Neural crest cell (in vitro differentiated cells): ENCODE measurements around the gene TPX2. TPM values are rescaled to one million over a fixed set of nuclear protein-coding genes. Genes with fewer than 3 reads are reported as not detected.

Source experiments
- DNase-seq: peaks from one replicate; pipeline ENCODE4 v3.0.0; 2021; ENCODE audit warnings: low read depth, mixed read lengths, low spot score
- H3K27ac Mint-ChIP-seq: one replicate; pipeline ENCODE4 v1.8.0; 2021; ENCODE audit warnings: mild to moderate bottlenecking, mixed read lengths; ENCODE audit not compliant: unreplicated experiment
- H3K27me3 Mint-ChIP-seq: 2 replicates; pipeline ENCODE4 v1.8.0; 2021; ENCODE audit warnings: low read depth, mild to moderate bottlenecking, mixed read lengths
- H3K36me3 Mint-ChIP-seq: 2 replicates; pipeline ENCODE4 v1.8.0; 2021; ENCODE audit warnings: low read depth, mild to moderate bottlenecking, mixed read lengths
- H3K4me1 Mint-ChIP-seq: 2 replicates; pipeline ENCODE4 v1.8.0; 2021; ENCODE audit warnings: mixed read lengths
- H3K4me3 Mint-ChIP-seq: one replicate; pipeline ENCODE4 v1.8.0; 2021; ENCODE audit warnings: mild to moderate bottlenecking, mixed read lengths
- H3K9me3 Mint-ChIP-seq: 2 replicates; pipeline ENCODE4 v1.8.0; 2021; ENCODE audit warnings: mixed read lengths
- long read RNA-seq: library from polyadenylated mRNA; unstranded; transcript quantifications from one replicate; pipeline ENCODE4 v2.0.0, GENCODE V29; 2020
- total RNA-seq: library from RNA; stranded (reverse); gene quantifications from 2 replicates; pipeline ENCODE4 v1.2.1, GENCODE V29; 2021
- TF ChIP-seq, protein P1 (sequence below): fragments of 200-600 bp; sonication (generic); conservative IDR thresholded peaks from 2 replicates; pipeline ENCODE4 v1.5.0; 2021; ENCODE audit warnings: antibody characterized with exemption, mild to moderate bottlenecking

The TPX2 gene, protein sequence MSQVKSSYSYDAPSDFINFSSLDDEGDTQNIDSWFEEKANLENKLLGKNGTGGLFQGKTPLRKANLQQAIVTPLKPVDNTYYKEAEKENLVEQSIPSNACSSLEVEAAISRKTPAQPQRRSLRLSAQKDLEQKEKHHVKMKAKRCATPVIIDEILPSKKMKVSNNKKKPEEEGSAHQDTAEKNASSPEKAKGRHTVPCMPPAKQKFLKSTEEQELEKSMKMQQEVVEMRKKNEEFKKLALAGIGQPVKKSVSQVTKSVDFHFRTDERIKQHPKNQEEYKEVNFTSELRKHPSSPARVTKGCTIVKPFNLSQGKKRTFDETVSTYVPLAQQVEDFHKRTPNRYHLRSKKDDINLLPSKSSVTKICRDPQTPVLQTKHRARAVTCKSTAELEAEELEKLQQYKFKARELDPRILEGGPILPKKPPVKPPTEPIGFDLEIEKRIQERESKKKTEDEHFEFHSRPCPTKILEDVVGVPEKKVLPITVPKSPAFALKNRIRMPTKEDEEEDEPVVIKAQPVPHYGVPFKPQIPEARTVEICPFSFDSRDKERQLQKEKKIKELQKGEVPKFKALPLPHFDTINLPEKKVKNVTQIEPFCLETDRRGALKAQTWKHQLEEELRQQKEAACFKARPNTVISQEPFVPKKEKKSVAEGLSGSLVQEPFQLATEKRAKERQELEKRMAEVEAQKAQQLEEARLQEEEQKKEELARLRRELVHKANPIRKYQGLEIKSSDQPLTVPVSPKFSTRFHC
- total RNA-seq: 208 and 210 TPM in 2 replicates
- long read RNA-seq, transcript TPX2-201 (18 exons, 3,497 nt): major isoform, 212 of 616 reads
- long read RNA-seq, partial matches to known transcripts: 323 of 616 reads
- long read RNA-seq, other reads (novel, unspliced or antisense): 80 of 616 reads

DNA sequence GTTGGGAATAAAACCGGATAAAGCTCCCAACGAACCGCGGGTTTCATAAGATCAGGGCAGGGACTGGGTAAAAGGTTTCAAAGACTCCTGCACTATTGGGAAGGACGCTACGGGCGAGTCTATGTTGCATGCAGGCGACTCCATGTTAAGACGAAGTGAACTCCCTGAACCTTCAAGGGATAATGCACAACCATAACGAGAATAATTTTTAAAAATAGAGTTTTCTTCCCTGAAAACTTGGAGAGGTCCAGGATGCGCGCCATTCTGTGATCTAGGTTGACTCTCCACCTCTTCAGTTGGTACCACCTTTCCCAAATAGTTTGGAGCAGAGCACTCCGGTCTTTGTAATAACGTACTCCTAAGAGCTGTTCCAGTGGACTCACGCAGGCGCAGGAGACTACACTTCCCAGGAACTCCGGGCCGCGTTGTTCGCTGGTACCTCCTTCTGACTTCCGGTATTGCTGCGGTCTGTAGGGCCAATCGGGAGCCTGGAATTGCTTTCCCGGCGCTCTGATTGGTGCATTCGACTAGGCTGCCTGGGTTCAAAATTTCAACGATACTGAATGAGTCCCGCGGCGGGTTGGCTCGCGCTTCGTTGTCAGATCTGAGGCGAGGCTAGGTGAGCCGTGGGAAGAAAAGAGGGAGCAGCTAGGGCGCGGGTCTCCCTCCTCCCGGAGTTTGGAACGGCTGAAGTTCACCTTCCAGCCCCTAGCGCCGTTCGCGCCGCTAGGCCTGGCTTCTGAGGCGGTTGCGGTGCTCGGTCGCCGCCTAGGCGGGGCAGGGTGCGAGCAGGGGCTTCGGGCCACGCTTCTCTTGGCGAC, at the start of gene TPX2:
Gene TPX2 (plus strand): TSS at position 562 of the 821 bp plus-strand sequence. CDS start 18,187 bp downstream, outside the sequence.
- TF ChIP-seq, protein P1, sequence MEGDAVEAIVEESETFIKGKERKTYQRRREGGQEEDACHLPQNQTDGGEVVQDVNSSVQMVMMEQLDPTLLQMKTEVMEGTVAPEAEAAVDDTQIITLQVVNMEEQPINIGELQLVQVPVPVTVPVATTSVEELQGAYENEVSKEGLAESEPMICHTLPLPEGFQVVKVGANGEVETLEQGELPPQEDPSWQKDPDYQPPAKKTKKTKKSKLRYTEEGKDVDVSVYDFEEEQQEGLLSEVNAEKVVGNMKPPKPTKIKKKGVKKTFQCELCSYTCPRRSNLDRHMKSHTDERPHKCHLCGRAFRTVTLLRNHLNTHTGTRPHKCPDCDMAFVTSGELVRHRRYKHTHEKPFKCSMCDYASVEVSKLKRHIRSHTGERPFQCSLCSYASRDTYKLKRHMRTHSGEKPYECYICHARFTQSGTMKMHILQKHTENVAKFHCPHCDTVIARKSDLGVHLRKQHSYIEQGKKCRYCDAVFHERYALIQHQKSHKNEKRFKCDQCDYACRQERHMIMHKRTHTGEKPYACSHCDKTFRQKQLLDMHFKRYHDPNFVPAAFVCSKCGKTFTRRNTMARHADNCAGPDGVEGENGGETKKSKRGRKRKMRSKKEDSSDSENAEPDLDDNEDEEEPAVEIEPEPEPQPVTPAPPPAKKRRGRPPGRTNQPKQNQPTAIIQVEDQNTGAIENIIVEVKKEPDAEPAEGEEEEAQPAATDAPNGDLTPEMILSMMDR: peak; percentile 47
- no peaks in the 10 kb centered on the region for H3K36me3 Mint-ChIP-seq
- H3K9me3 Mint-ChIP-seq: no peaks in the 10 kb centered on the region
- no peak within 1 kb of the TSS for H3K27ac Mint-ChIP-seq
- no peaks in the 10 kb centered on the region for H3K27me3 Mint-ChIP-seq
- DNase-seq: peak; percentile 94
- no peak within 1 kb of the TSS for H3K4me3 Mint-ChIP-seq
- peaks cover 4% of the 10 kb centered on the region for H3K4me1 Mint-ChIP-seq

DNA sequence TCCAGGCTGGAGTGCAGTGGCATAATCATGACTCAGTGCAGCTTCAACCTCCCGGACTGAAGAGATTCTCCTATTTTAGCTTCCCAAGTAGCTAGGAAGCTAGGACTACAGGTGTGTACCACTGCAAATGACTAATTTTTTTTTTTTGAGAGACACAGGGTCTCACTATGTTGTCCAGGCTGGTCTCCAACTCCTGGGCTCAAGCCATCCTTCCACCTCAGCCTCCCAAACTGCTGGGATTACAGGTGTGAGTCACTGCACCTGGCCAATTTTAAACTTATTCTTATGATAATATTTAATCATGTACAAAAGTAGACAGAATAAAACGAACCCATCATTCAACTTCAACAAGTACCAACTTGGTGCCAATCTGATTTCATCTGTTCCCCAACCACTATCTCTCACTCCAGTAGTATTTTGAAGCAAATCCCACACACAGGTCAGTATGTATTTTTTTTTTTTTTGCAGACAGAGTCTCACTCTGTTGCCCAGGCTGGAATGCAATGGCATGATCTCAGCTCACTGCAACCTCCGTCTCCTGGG, 48.9 kb upstream of the TPX2 start:
- H3K9me3 Mint-ChIP-seq: no peaks in the 10 kb centered on the region
- TF ChIP-seq, protein P1: no peak
- peak overlapping the region; percentile 10 for H3K27ac Mint-ChIP-seq
- no peak for DNase-seq
- no peak overlapping the region for H3K4me3 Mint-ChIP-seq
- H3K36me3 Mint-ChIP-seq: peaks cover 13% of the 10 kb centered on the region
- H3K27me3 Mint-ChIP-seq: no peaks in the 10 kb centered on the region
- peaks cover 17% of the 10 kb centered on the region for H3K4me1 Mint-ChIP-seq

DNA sequence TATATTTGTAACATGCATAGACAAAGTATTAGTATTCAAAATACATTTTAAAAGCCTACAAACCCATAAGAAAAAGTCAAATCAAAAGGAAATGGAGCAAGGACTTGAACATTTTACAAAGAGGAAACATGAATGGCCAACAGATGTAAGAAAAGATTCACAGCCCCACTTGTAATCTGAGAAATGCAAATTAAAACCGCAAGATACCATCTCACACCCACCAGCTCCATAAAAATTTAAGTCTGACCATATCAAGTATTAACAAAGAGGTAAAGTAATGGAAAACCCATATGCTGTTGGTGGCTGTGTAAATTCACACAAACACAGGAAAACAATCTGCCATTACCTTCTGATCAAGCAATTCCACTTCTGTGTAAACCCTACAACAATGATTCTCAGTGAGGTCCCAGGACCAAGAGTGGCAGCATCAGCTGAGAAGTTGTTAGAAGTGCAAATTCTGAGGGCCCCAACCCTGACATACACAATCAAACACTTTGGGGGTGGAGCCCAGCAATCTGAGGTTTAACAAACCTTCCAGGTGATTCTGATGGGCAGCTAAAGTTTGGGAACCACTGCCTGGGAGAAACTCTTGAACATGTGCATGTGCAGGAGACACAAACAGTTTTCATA, 47.3 kb upstream of the TPX2 start:
- H3K36me3 Mint-ChIP-seq: peaks cover 13% of the 10 kb centered on the region
- no peaks in the 10 kb centered on the region for H3K27me3 Mint-ChIP-seq
- H3K4me3 Mint-ChIP-seq: no peak overlapping the region
- peak overlapping the region; percentile 8 for H3K27ac Mint-ChIP-seq
- TF ChIP-seq, protein P1: no peak
- DNase-seq: no peak
- H3K4me1 Mint-ChIP-seq: peaks cover 12% of the 10 kb centered on the region
- H3K9me3 Mint-ChIP-seq: no peaks in the 10 kb centered on the region

DNA sequence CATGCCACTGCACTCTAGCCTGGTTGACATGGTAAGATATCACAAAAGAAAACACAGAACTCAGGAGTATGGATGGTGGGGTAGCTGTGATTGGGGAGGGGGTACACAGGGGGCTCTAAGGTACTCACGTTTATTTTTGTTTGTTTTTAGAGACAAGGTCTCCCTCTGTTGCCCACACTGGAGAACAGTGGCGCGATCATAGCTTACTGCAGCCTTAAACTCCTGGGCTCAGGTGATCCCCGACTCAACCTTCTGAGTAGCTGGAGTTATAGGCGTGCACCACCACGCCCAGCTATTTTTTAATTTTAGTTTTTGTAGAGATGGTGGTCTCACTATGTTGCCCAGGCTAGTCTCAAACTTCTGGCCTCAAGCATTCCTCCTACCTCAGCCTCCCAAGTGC, 45.7 kb upstream of the TPX2 start:
- no peak overlapping the region for H3K4me3 Mint-ChIP-seq
- H3K36me3 Mint-ChIP-seq: peaks cover 8% of the 10 kb centered on the region
- H3K27ac Mint-ChIP-seq: no peak overlapping the region
- H3K4me1 Mint-ChIP-seq: peaks cover 12% of the 10 kb centered on the region
- no peaks in the 10 kb centered on the region for H3K9me3 Mint-ChIP-seq
- TF ChIP-seq, protein P1: no peak
- H3K27me3 Mint-ChIP-seq: no peaks in the 10 kb centered on the region
- no peak for DNase-seq
